Common myeloid progenitor, CD34-positive (primary cell): ENCODE measurements around the gene MYO18A.
A peak's percentile ranks its signal among the peaks of the same experiment; 100 is the strongest.

ENCODE experiments used
- CTCF ChIA-PET: fragments of 350-600 bp; sonication (Branson Sonifier 250); formaldehyde crosslinking; loops from one replicate; lab custom pipeline; 2021; ENCODE audit warnings: antibody characterized with exemption; lab: Charles Lee
- POLR2A ChIA-PET: fragments of 350-600 bp; sonication (Branson Sonifier 250); formaldehyde crosslinking; loops from one replicate; lab custom pipeline; 2021; ENCODE audit warnings: antibody characterized with exemption; lab: Charles Lee
- DNase-seq, 3 donors: peaks; one replicate each; pipeline versions ENCODE4 v3.0.0 to v3.0.0-alpha.2; 2013
- H3K27ac ChIP-seq, 2 experiments: 1 replicate in 1 of 2; 2 replicates in 1 of 2; pipeline ENCODE4 v1.7.0; 2013; ENCODE audit warnings: inconsistent platforms in 2 of 2, low read length in 2 of 2, mild to moderate bottlenecking in 2 of 2, low read depth in 1 of 2, moderate library complexity in 1 of 2; ENCODE audit not compliant: severe bottlenecking in 2 of 2, insufficient read depth in 1 of 2, poor library complexity in 1 of 2
- H3K27me3 ChIP-seq, 5 experiments: replicated peaks in 2 of 5; 1 replicate in 3 of 5; 2 replicates in 2 of 5; pipeline versions ENCODE4 v1.6.1 to v1.7.0; 2013; ENCODE audit warnings: low read length in 4 of 5, mild to moderate bottlenecking in 2 of 5, moderate library complexity in 2 of 5, inconsistent platforms in 1 of 5; ENCODE audit not compliant: insufficient read depth in 5 of 5, control insufficient read depth in 4 of 5
- H3K36me3 ChIP-seq, 4 experiments: 1 replicate in 2 of 4; 2 replicates in 2 of 4; pipeline versions ENCODE4 v1.6.1 to v1.7.0; 2013; ENCODE audit warnings: low read length in 3 of 4, control low read depth in 1 of 4, mild to moderate bottlenecking in 1 of 4; ENCODE audit not compliant: control insufficient read depth in 4 of 4, insufficient read depth in 4 of 4
- H3K4me1 ChIP-seq, 4 experiments: 1 replicate in 3 of 4; 2 replicates in 1 of 4; pipeline versions ENCODE4 v1.6.1 to v1.7.1; 2013; ENCODE audit warnings: low read length in 3 of 4, mild to moderate bottlenecking in 3 of 4, control low read depth in 1 of 4, inconsistent platforms in 1 of 4, moderate library complexity in 1 of 4; ENCODE audit not compliant: control insufficient read depth in 4 of 4, insufficient read depth in 4 of 4; ENCODE audit errors: control extremely low read depth in 1 of 4
- H3K4me3 ChIP-seq, 7 experiments: 1 replicate in 4 of 7; 2 replicates in 3 of 7; pipeline versions ENCODE4 v1.5.1 to v1.7.0; 2013; ENCODE audit warnings: mild to moderate bottlenecking in 7 of 7, low read length in 6 of 7, moderate library complexity in 6 of 7, inconsistent platforms in 2 of 7, low read depth in 2 of 7, control low read depth in 1 of 7; ENCODE audit not compliant: insufficient read depth in 4 of 7, control insufficient read depth in 1 of 7; ENCODE audit errors: extremely low read depth in 1 of 7
- H3K9me3 ChIP-seq, 5 experiments: 1 replicate in 4 of 5; 2 replicates in 1 of 5; pipeline versions ENCODE4 v1.6.1 to v1.7.1; 2013; ENCODE audit warnings: low read length in 4 of 5, mild to moderate bottlenecking in 2 of 5, inconsistent platforms in 1 of 5, low read depth in 1 of 5, moderate library complexity in 1 of 5; ENCODE audit not compliant: control insufficient read depth in 4 of 5, insufficient read depth in 2 of 5; ENCODE audit errors: control extremely low read depth in 1 of 5
- WGBS: methylation state at CpG from one replicate; pipeline ENCODE4 v1.1.5; 2013; ENCODE audit not compliant: insufficient coverage; 5-methylcytosine and 5-hydroxymethylcytosine counted together

Gene MYO18A

GRCh38 chr17:29181226-29181625, 1.0 kb upstream of the MYO18A start:
- CTCF ChIA-PET = interaction anchor here (1.2 to 9.3 kb wide), 10 partner anchors 13 to 57 kb away, joined by 3 to 76 read pairs (median 7); no protein-coding TSS in a partner anchor
- Histone ChIP-seq H3K27ac (no peak overlapping the region), H3K36me3 (no peaks in the 10 kb centered on the region), H3K4me1 (peaks cover 0 to 56% (median 34%) of the 10 kb centered on the region in 4 experiments), H3K27me3 (no peaks in the 10 kb centered on the region), H3K4me3 (no peak overlapping the region), H3K9me3 (peaks cover 0 to 4% (median 0%) of the 10 kb centered on the region in 5 experiments)
- DNase-seq = no peak
- WGBS = no CpG with 5 or more reads among the region's 1 CpG
- POLR2A ChIA-PET = interaction anchor here (0.9 kb wide), 1 partner anchor 36 kb away, joined by 3 read pairs; no protein-coding TSS in a partner anchor

GRCh38 chr17:29180788-29181160, 576 bp upstream of the MYO18A start:
- Histone ChIP-seq H3K4me3 (peak overlapping the region in 4 of 7 experiments; percentile 42 to 69 (median 64)), H3K36me3 (no peaks in the 10 kb centered on the region), H3K27me3 (no peaks in the 10 kb centered on the region), H3K27ac (no peak overlapping the region), H3K9me3 (peaks cover 0 to 4% (median 0%) of the 10 kb centered on the region in 5 experiments), H3K4me1 (peaks cover 2 to 58% (median 37%) of the 10 kb centered on the region in 4 experiments)
- ChIA-PET POLR2A (interaction anchor here (0.9 to 1.7 kb wide), 2 partner anchors 32 to 35 kb away, joined by 3 to 7 read pairs; no protein-coding TSS in a partner anchor), CTCF (interaction anchor here (0.6 to 9.3 kb wide), 20 partner anchors 11 to 251 kb away, joined by 3 to 76 read pairs (median 6); no protein-coding TSS in a partner anchor)
- 71% methylated on average over 4 of the region's 4 CpGs for WGBS
- no peak for DNase-seq

DNA sequence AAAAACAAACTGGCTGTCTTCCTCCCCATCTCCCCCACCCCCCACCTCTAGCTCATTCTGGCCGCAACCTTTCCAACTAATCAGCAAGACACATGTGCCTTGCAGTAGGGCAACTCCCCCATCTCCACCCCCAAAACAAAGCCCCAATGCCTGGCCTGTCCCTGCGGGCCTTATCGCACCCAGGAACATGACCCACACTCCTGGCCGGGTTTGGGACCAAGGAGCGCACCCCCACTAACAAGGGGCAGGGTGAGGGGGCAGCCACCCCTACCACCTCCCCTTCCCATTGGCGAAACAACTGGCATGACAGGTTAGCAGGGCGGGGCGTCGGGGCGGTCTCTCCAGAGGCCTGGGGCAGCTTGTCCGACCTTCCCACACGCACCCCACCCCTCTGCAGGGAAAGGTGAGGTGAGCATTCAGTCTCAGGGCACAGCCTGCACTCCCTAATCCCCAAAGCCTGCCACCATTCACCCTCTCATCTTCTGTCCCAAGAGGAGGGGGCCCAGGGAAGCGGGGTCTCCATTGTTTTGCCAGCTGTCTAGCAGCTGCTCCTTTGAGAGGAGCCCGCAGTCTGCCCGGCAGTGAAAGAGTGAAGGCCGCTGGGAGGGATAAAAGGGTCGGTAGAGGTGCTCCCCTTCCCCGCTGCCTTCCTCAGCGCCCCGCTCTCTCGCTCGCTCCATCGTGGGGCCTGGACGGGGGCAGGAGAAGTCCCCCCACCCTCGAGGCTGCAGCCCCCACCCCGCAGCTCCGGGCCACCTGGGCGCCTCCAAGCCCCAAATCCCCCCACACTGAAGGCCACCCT, 765 bp downstream of the MYO18A start:
- peaks cover 2 to 55% (median 37%) of the 10 kb centered on the region in 4 experiments for H3K4me1 ChIP-seq
- H3K27ac ChIP-seq = peak overlapping the region in 1 of 2 experiments; percentile 50
- 61% methylated on average over 10 of the region's 28 CpGs for WGBS
- ChIA-PET CTCF (interaction anchor here (0.8 to 9.3 kb wide), 22 partner anchors 10 to 294 kb away, joined by 3 to 76 read pairs (median 6); no protein-coding TSS in a partner anchor), POLR2A (interaction anchor here (1.7 kb wide), 1 partner anchor 30 kb away, joined by 7 read pairs; no protein-coding TSS in a partner anchor)
- no peaks in the 10 kb centered on the region for H3K27me3 ChIP-seq
- H3K4me3 ChIP-seq = peak overlapping the region in 6 of 7 experiments; percentile 23 to 69 (median 48)
- H3K36me3 ChIP-seq = no peaks in the 10 kb centered on the region
- H3K9me3 ChIP-seq = peaks cover 0 to 4% (median 0%) of the 10 kb centered on the region in 5 experiments
- no peak for DNase-seq

DNA sequence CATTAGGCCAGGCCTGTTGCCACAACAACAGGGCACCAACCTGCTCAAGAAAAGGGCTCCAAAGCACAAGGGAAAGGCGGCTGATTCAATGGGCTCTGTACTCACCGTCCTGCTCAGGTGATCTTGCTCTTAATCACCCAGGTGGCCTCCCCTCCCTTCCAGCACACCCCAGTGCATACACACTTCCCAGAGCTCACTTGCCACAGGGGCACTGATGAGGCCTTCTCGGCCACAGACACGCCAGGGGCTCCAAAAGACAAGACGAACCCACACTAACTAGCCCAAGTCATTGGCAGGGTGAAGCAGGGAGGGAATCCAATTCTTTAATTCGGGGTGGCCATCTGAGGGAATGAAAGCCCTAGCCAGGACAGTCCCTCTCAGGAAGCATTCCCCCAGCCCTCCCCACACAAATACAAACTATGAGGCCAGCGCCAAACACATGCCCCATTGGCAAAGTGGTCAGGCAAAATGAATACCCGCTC, 1.4 kb downstream of the MYO18A start:
- peak overlapping the region in 1 of 2 experiments; percentile 50 for H3K27ac ChIP-seq
- no peak overlapping the region for H3K4me3 ChIP-seq
- H3K36me3 ChIP-seq = no peaks in the 10 kb centered on the region
- 100% methylated on average over 7 of the region's 8 CpGs for WGBS
- peaks cover 0 to 3% (median 0%) of the 10 kb centered on the region in 5 experiments for H3K9me3 ChIP-seq
- ChIA-PET CTCF (interaction anchor here (0.8 to 9.3 kb wide), 12 partner anchors 9 to 63 kb away, joined by 3 to 76 read pairs (median 6); no protein-coding TSS in a partner anchor), POLR2A (no interaction called here)
- peaks cover 2 to 55% (median 37%) of the 10 kb centered on the region in 4 experiments for H3K4me1 ChIP-seq
- DNase-seq = no peak
- H3K27me3 ChIP-seq = no peaks in the 10 kb centered on the region

DNA sequence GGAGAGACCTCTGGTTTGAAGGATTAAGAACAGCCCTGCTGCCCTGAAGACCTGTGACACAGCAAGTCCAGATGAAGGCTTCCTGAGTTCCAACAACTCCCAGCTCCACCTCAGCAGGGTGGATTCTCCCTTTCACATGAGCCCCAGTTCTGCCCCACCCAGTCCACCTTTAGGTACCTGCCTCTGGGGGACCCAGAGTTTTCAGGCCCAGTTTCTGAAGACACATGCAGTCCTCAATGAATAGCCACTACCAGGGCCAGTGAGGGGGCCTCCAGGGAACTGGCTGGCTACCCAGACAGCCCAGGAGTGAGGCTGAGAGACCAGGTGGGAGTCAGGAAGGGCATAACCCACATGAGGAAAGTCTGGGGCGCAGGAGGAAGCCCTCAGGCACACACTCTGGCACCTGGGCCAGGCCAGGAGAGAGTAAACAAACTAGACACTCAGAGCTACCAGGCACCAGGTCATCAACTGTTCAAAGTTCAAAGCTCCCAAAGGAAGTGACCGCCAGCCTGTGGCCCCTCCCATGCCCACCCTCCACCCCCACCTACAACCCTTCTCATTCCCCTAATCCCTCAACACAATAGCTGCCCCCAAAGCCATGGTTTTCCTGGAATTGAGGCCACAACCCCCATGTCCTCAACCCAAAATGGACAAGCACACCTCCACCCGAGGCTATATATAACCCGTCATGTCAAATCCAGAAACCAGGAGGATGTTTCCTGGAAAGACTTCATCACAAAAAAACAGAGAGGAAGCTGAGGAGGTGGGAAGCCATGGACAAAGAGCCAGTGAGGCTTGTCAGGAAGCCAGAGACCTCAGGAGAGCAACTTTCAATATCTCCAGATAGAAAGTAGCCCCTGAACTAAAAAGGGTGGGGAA, 2.1 kb downstream of the MYO18A start:
- Histone ChIP-seq H3K27me3 (no peaks in the 10 kb centered on the region), H3K36me3 (no peaks in the 10 kb centered on the region), H3K27ac (no peak overlapping the region), H3K9me3 (no peaks in the 10 kb centered on the region), H3K4me1 (peaks cover 2 to 55% (median 37%) of the 10 kb centered on the region in 4 experiments), H3K4me3 (no peak overlapping the region)
- DNase-seq = no peak
- WGBS = 69% methylated on average over 2 of the region's 4 CpGs
- POLR2A ChIA-PET = no interaction called here
- CTCF ChIA-PET = interaction anchor here (0.7 to 9.3 kb wide), 16 partner anchors 8 to 63 kb away, joined by 3 to 76 read pairs (median 4); no protein-coding TSS in a partner anchor

DNA sequence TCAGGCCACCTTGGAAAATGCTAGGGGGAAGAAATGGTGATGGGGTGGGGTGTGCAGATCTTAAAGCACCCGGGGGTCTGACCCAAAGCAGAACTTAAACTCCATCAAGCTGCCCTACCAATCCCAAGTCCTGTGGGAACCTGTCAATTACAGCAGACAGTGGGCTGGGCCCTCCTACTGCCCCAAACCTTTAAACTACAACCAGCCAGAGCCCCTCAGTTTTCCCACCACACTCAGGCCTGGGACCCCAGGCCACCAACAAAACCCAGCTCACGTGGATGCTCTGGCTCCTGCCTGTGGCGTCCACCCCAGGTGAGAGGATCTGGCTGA, 2.7 kb downstream of the MYO18A start:
- Histone ChIP-seq H3K4me3 (no peak overlapping the region), H3K9me3 (no peaks in the 10 kb centered on the region), H3K27me3 (no peaks in the 10 kb centered on the region), H3K27ac (no peak overlapping the region), H3K36me3 (no peaks in the 10 kb centered on the region), H3K4me1 (peaks cover 2 to 55% (median 37%) of the 10 kb centered on the region in 4 experiments)
- ChIA-PET POLR2A (interaction anchor here (1.4 kb wide), 1 partner anchor 15 kb away, joined by 4 read pairs; no protein-coding TSS in a partner anchor), CTCF (interaction anchor here (0.7 to 9.3 kb wide), 13 partner anchors 9 to 64 kb away, joined by 3 to 76 read pairs (median 5); no protein-coding TSS in a partner anchor)
- DNase-seq = no peak
- WGBS = no CpG with 5 or more reads among the region's 3 CpGs
